ENCODE results near the gene BRMS1. TPM values are rescaled to one million over a fixed set of nuclear protein-coding genes. Genes with fewer than 3 reads are reported as not detected.

The BRMS1 gene
- total RNA-seq, 1 experiment from 2014 or later = 123 TPM

DNA sequence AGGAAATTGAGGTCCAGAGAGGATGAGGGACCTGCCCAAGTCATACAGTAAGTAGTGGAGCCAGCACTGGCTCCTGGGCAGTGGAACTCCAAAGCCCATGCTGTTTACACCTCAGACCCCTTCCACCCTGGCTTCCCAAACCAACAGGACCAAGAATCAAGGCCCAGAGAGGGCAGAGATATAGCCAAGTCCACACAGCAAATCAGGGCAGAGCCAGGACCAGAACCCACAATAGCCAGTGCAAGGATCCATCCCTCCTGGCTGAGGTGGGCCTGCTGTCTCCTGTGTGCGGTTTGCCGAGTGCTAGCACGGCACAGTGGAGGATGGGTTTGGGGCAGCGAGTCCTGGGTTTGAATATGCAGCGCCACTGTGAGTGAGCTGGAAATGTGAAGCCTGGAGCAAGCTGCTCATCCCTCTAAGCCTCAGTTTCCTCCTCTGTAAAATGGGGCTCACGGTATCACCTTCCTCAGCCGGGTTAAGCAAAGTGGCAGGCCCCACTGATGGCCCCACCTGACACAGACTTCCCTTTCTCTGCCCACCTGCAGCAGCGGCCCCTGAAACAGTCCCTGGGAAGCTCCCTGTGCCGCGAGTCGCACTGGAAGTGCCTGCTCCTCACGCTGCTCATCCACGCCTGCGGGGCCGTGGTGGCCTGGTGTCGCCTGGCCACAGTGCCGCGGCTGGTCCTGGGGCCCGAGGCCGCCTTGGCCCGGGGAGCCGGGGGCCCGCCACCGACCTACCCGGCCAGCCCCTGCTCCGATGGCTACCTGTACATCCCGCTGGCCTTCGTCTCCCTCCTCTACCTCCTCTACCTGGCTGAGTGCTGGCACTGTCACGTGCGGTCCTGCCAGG, 50.9 kb downstream of the BRMS1 start:
- Histone ChIP-seq H3K79me2 (ENCODE audit: low read length) (no peaks in the 10 kb centered on the region), H3K9ac (ENCODE audit: low read length) (no peak overlapping the region), H3K27me3 (ENCODE audit: low read length) (peaks cover 12% of the 10 kb centered on the region), H3K4me2 (ENCODE audit: low read length) (no peak overlapping the region), H4K20me1 (ENCODE audit: low read length) (no peaks in the 10 kb centered on the region), H3F3A (ENCODE audit: low read length, unreplicated experiment) (no peaks in the 10 kb centered on the region), H3K4me3 (ENCODE audit: low read length) (no peak overlapping the region), H3K9me2 (replicated peaks; ENCODE audit: low read length) (no peaks in the 10 kb centered on the region), H3K36me3 (ENCODE audit: low read depth, low read length) (no peaks in the 10 kb centered on the region), H2AFZ (ENCODE audit: low read length) (no peak overlapping the region), H3K9me3 (ENCODE audit: low read length) (no peaks in the 10 kb centered on the region), H3K4me1 (ENCODE audit: insufficient read depth, low read length) (peaks cover 9% of the 10 kb centered on the region), H3K27ac (ENCODE audit: low read length) (no peak overlapping the region)
- no TSS peak for BruUV-seq (replicated peaks)
- POLR2A ChIA-PET (ENCODE audit: unreplicated experiment) = no interaction called here
- CTCF ChIA-PET = no interaction called here
- intact Hi-C loops (cut with micrococcal nuclease) = no loop called here
- ATAC-seq (no peak), DNase-seq (no peak)
- TF ChIP-seq EZH2 (IDR thresholded peaks at IDR 0.05; ENCODE audit: low read length, unreplicated experiment) = no peak
- TF ChIP-seq EZH2phosphoT487 (IDR thresholded peaks at IDR 0.05; ENCODE audit: borderline replicate concordance, low read length) = no peak
- TF ChIP-seq, protein P1, sequence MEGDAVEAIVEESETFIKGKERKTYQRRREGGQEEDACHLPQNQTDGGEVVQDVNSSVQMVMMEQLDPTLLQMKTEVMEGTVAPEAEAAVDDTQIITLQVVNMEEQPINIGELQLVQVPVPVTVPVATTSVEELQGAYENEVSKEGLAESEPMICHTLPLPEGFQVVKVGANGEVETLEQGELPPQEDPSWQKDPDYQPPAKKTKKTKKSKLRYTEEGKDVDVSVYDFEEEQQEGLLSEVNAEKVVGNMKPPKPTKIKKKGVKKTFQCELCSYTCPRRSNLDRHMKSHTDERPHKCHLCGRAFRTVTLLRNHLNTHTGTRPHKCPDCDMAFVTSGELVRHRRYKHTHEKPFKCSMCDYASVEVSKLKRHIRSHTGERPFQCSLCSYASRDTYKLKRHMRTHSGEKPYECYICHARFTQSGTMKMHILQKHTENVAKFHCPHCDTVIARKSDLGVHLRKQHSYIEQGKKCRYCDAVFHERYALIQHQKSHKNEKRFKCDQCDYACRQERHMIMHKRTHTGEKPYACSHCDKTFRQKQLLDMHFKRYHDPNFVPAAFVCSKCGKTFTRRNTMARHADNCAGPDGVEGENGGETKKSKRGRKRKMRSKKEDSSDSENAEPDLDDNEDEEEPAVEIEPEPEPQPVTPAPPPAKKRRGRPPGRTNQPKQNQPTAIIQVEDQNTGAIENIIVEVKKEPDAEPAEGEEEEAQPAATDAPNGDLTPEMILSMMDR (conservative IDR thresholded peaks at IDR 0.05; ENCODE audit: low read depth, low read length) = no peak

DNA sequence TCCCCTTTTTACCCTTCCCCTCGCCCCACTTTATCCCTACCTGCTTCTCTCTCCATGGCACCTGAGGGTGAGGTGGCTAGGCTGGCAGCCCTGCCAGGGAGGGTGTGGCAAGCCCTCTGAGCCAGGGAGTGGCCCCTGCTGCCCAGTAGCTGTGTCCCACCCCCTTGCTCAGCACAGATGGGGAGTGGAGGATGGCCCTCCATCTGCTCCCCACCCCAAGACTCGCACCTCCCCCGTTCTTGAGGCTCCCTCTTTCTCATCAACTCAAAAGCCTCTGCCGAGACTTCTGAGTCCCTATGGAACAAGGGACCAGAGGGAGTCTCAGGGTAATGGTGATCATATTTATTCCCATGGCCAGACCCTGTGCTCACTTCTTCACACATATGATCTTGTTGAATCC, 51.6 kb downstream of the BRMS1 start:
- no TSS peak for BruUV-seq (replicated peaks)

More for the DNA sequence above, 51.6 kb downstream of the BRMS1 start:
- Histone ChIP-seq H3K9ac (ENCODE audit: low read length) (no peak overlapping the region), H3F3A (ENCODE audit: low read length, unreplicated experiment) (no peaks in the 10 kb centered on the region), H4K20me1 (ENCODE audit: low read length) (no peaks in the 10 kb centered on the region), H3K9me3 (ENCODE audit: low read length) (no peaks in the 10 kb centered on the region), H3K79me2 (ENCODE audit: low read length) (peaks cover 4% of the 10 kb centered on the region), H3K4me1 (ENCODE audit: insufficient read depth, low read length) (peaks cover 9% of the 10 kb centered on the region), H3K4me3 (ENCODE audit: low read length) (no peak overlapping the region), H3K9me2 (replicated peaks; ENCODE audit: low read length) (no peaks in the 10 kb centered on the region), H3K4me2 (ENCODE audit: low read length) (no peak overlapping the region), H3K27me3 (ENCODE audit: low read length) (peaks cover 12% of the 10 kb centered on the region), H3K36me3 (ENCODE audit: low read depth, low read length) (no peaks in the 10 kb centered on the region), H3K27ac (ENCODE audit: low read length) (no peak overlapping the region), H2AFZ (ENCODE audit: low read length) (no peak overlapping the region)
- intact Hi-C loops (cut with micrococcal nuclease) = no loop called here
- ATAC-seq = no peak
- TF ChIP-seq, protein P1 (conservative IDR thresholded peaks at IDR 0.05; ENCODE audit: low read depth, low read length) = no peak
- TF ChIP-seq EZH2 (IDR thresholded peaks at IDR 0.05; ENCODE audit: low read length, unreplicated experiment) = no peak
- TF ChIP-seq EZH2phosphoT487 (IDR thresholded peaks at IDR 0.05; ENCODE audit: borderline replicate concordance, low read length) = no peak
- ChIA-PET CTCF (no interaction called here), POLR2A (ENCODE audit: unreplicated experiment) (no interaction called here)
- no peak for DNase-seq

Measured in PC-3 (cell line).